CD8-positive, alpha-beta memory T cell (primary cell): Measurements from ENCODE around the gene DENND1A. TPM values are rescaled to one million over a fixed set of nuclear protein-coding genes. Genes with fewer than 3 reads are reported as not detected.

ENCODE experiments used
- CTCF ChIA-PET: fragments of 350-600 bp; sonication (Branson Sonifier 250); formaldehyde crosslinking; loops from one replicate; lab custom pipeline; 2021; ENCODE audit warnings: antibody characterized with exemption; lab: Charles Lee
- POLR2A ChIA-PET: fragments of 350-600 bp; sonication (Branson Sonifier 250); formaldehyde crosslinking; loops from one replicate; lab custom pipeline; 2021; ENCODE audit warnings: antibody characterized with exemption; lab: Charles Lee
- DNase-seq, 5 donors: peaks; one replicate each; pipeline versions ENCODE4 v3.0.0 to v3.0.0-alpha.2; 2020 to 2022; ENCODE audit warnings: mixed read lengths in 1 of 5
- H3K27ac ChIP-seq: one replicate; pipeline ENCODE4 v1.7.0; 2013; ENCODE audit warnings: low read depth, mild to moderate bottlenecking, low read length, moderate library complexity
- H3K27me3 ChIP-seq: 2 replicates; pipeline ENCODE4 v1.7.0; 2013; ENCODE audit warnings: low read length, mild to moderate bottlenecking; ENCODE audit not compliant: insufficient read depth, poor library complexity, severe bottlenecking
- H3K36me3 ChIP-seq: 2 replicates; pipeline ENCODE4 v1.7.0; 2013; ENCODE audit warnings: mild to moderate bottlenecking, low read length, moderate library complexity; ENCODE audit not compliant: insufficient read depth
- H3K4me1 ChIP-seq: 2 replicates; pipeline ENCODE4 v1.7.0; 2013; ENCODE audit warnings: mild to moderate bottlenecking, low read length, moderate library complexity; ENCODE audit not compliant: insufficient read depth
- H3K4me3 ChIP-seq: 2 replicates; pipeline ENCODE4 v1.7.0; 2013; ENCODE audit warnings: mild to moderate bottlenecking, low read length
- H3K9me3 ChIP-seq: 2 replicates; pipeline ENCODE4 v1.7.0; 2013; ENCODE audit warnings: mild to moderate bottlenecking, low read length
- H3K27ac Mint-ChIP-seq, 8 donors: one replicate each; pipeline ENCODE4 v1.8.0; 2020 to 2021; ENCODE audit warnings: mixed read lengths in 8 of 8, mild to moderate bottlenecking in 6 of 8, inconsistent platforms in 3 of 8, moderate library complexity in 3 of 8
- H3K27me3 Mint-ChIP-seq, 2 donors: one replicate each; pipeline ENCODE4 v1.8.0; 2020 to 2021; ENCODE audit warnings: mixed read lengths in 2 of 2, mild to moderate bottlenecking in 1 of 2, moderate library complexity in 1 of 2
- H3K36me3 Mint-ChIP-seq, 3 donors: one replicate each; pipeline ENCODE4 v1.8.0; 2020 to 2021; ENCODE audit warnings: mixed read lengths in 3 of 3, inconsistent platforms in 1 of 3, mild to moderate bottlenecking in 1 of 3
- H3K4me1 Mint-ChIP-seq, 3 donors: one replicate each; pipeline ENCODE4 v1.8.0; 2020 to 2021; ENCODE audit warnings: mixed read lengths in 3 of 3, inconsistent platforms in 1 of 3, mild to moderate bottlenecking in 1 of 3
- H3K4me3 Mint-ChIP-seq, 7 donors: one replicate each; pipeline ENCODE4 v1.8.0; 2020 to 2021; ENCODE audit warnings: mixed read lengths in 7 of 7, mild to moderate bottlenecking in 6 of 7, moderate library complexity in 4 of 7, inconsistent platforms in 2 of 7
- H3K9me3 Mint-ChIP-seq, 5 donors: one replicate each; pipeline ENCODE4 v1.8.0; 2020 to 2022; ENCODE audit warnings: mixed read lengths in 5 of 5, mild to moderate bottlenecking in 3 of 5, moderate library complexity in 2 of 5, inconsistent platforms in 1 of 5
- polyA plus RNA-seq: library from polyadenylated mRNA; unstranded; fragments of 300-500 nt; fragmentation: Illumina TruSeq; gene quantifications from one replicate; pipeline ENCODE4 v1.2.3, GENCODE V29; 2021
- total RNA-seq, 2 experiments: library from RNA; stranded (reverse); gene quantifications; one replicate each; pipeline ENCODE4 v1.2.3, GENCODE V29; 2021

Gene DENND1A
- total and polyA plus RNA-seq, 3 experiments from 2014 or later: 7.2 to 15.1 (median 15.0) TPM

- H3K9me3 ChIP-seq: no peaks in the 10 kb centered on the region
- ChIA-PET POLR2A (no interaction called here), CTCF (no interaction called here)
- Mint-ChIP-seq H3K4me1 (no peaks in the 10 kb centered on the region), H3K9me3 (no peaks in the 10 kb centered on the region), H3K27me3 (no peaks in the 10 kb centered on the region), H3K36me3 (peaks cover 0 to 2% (median 0%) of the 10 kb centered on the region in 3 donors), H3K4me3 (no peak overlapping the region), H3K27ac (no peak overlapping the region)
- no peaks in the 10 kb centered on the region for H3K36me3 ChIP-seq
- H3K4me3 ChIP-seq: no peak overlapping the region
- H3K4me1 ChIP-seq: no peaks in the 10 kb centered on the region
- H3K27me3 ChIP-seq: no peaks in the 10 kb centered on the region
- no peak overlapping the region for H3K27ac ChIP-seq
- DNase-seq: no peak
These were observed 445.8 kb downstream of the DENND1A start for GRCh38 chr9:123484130-123484529.

GRCh38 chr9:123483191-123483803, 446.6 kb downstream of the DENND1A start:
- Mint-ChIP-seq H3K4me1 (no peaks in the 10 kb centered on the region), H3K27ac (no peak overlapping the region), H3K36me3 (peaks cover 0 to 2% (median 0%) of the 10 kb centered on the region in 3 donors), H3K4me3 (no peak overlapping the region), H3K27me3 (no peaks in the 10 kb centered on the region), H3K9me3 (no peaks in the 10 kb centered on the region)
- Histone ChIP-seq H3K27me3 (no peaks in the 10 kb centered on the region), H3K9me3 (no peaks in the 10 kb centered on the region), H3K36me3 (no peaks in the 10 kb centered on the region), H3K4me1 (no peaks in the 10 kb centered on the region), H3K4me3 (no peak overlapping the region), H3K27ac (no peak overlapping the region)
- ChIA-PET CTCF (no interaction called here), POLR2A (no interaction called here)
- no peak for DNase-seq

GRCh38 chr9:123482295-123482968, 447.5 kb downstream of the DENND1A start:
- Histone ChIP-seq H3K27ac (no peak overlapping the region), H3K4me1 (no peaks in the 10 kb centered on the region), H3K4me3 (no peak overlapping the region), H3K27me3 (no peaks in the 10 kb centered on the region), H3K9me3 (no peaks in the 10 kb centered on the region), H3K36me3 (no peaks in the 10 kb centered on the region)
- ChIA-PET CTCF (no interaction called here), POLR2A (no interaction called here)
- H3K36me3 Mint-ChIP-seq: peaks cover 0 to 2% (median 0%) of the 10 kb centered on the region in 3 donors
- DNase-seq: no peak
- H3K9me3 Mint-ChIP-seq: no peaks in the 10 kb centered on the region
- H3K4me3 Mint-ChIP-seq: no peak overlapping the region
- no peak overlapping the region for H3K27ac Mint-ChIP-seq
- H3K4me1 Mint-ChIP-seq: no peaks in the 10 kb centered on the region
- H3K27me3 Mint-ChIP-seq: no peaks in the 10 kb centered on the region

GRCh38 chr9:123481209-123481865, 448.6 kb downstream of the DENND1A start:
- H3K9me3 ChIP-seq: no peaks in the 10 kb centered on the region
- Mint-ChIP-seq H3K4me3 (no peak overlapping the region), H3K9me3 (no peaks in the 10 kb centered on the region), H3K27me3 (no peaks in the 10 kb centered on the region), H3K36me3 (no peaks in the 10 kb centered on the region), H3K4me1 (no peaks in the 10 kb centered on the region), H3K27ac (no peak overlapping the region)
- H3K27ac ChIP-seq: no peak overlapping the region
- ChIA-PET CTCF (no interaction called here), POLR2A (no interaction called here)
- no peak overlapping the region for H3K4me3 ChIP-seq
- H3K36me3 ChIP-seq: no peaks in the 10 kb centered on the region
- H3K4me1 ChIP-seq: no peaks in the 10 kb centered on the region
- DNase-seq: no peak
- H3K27me3 ChIP-seq: no peaks in the 10 kb centered on the region

GRCh38 chr9:123480791-123481190, 449.1 kb downstream of the DENND1A start:
- H3K36me3 Mint-ChIP-seq: no peaks in the 10 kb centered on the region
- no peaks in the 10 kb centered on the region for H3K4me1 Mint-ChIP-seq
- Histone ChIP-seq H3K9me3 (no peaks in the 10 kb centered on the region), H3K27me3 (no peaks in the 10 kb centered on the region), H3K4me1 (no peaks in the 10 kb centered on the region), H3K4me3 (no peak overlapping the region), H3K27ac (no peak overlapping the region), H3K36me3 (no peaks in the 10 kb centered on the region)
- no peak overlapping the region for H3K27ac Mint-ChIP-seq
- DNase-seq: no peak
- ChIA-PET CTCF (no interaction called here), POLR2A (no interaction called here)
- no peak overlapping the region for H3K4me3 Mint-ChIP-seq
- H3K27me3 Mint-ChIP-seq: no peaks in the 10 kb centered on the region
- H3K9me3 Mint-ChIP-seq: no peaks in the 10 kb centered on the region

GRCh38 chr9:123480096-123480495, 449.8 kb downstream of the DENND1A start:
- no peaks in the 10 kb centered on the region for H3K27me3 ChIP-seq
- no peaks in the 10 kb centered on the region for H3K36me3 ChIP-seq
- no peaks in the 10 kb centered on the region for H3K4me1 ChIP-seq
- Mint-ChIP-seq H3K27me3 (no peaks in the 10 kb centered on the region), H3K36me3 (no peaks in the 10 kb centered on the region), H3K27ac (no peak overlapping the region), H3K4me1 (no peaks in the 10 kb centered on the region), H3K4me3 (no peak overlapping the region), H3K9me3 (no peaks in the 10 kb centered on the region)
- H3K27ac ChIP-seq: no peak overlapping the region
- CTCF ChIA-PET: no interaction called here
- POLR2A ChIA-PET: no interaction called here
- H3K9me3 ChIP-seq: no peaks in the 10 kb centered on the region
- H3K4me3 ChIP-seq: no peak overlapping the region
- no peak for DNase-seq

- POLR2A ChIA-PET: no interaction called here
- Mint-ChIP-seq H3K9me3 (no peaks in the 10 kb centered on the region), H3K36me3 (no peaks in the 10 kb centered on the region), H3K4me3 (no peak overlapping the region), H3K27ac (no peak overlapping the region), H3K4me1 (no peaks in the 10 kb centered on the region), H3K27me3 (no peaks in the 10 kb centered on the region)
- DNase-seq: no peak
- H3K4me3 ChIP-seq: no peak overlapping the region
- H3K27ac ChIP-seq: no peak overlapping the region
- no peaks in the 10 kb centered on the region for H3K4me1 ChIP-seq
- H3K9me3 ChIP-seq: no peaks in the 10 kb centered on the region
- no peaks in the 10 kb centered on the region for H3K27me3 ChIP-seq
- CTCF ChIA-PET: no interaction called here
- no peaks in the 10 kb centered on the region for H3K36me3 ChIP-seq
These were observed 450.8 kb downstream of the DENND1A start for GRCh38 chr9:123478967-123479602.

GRCh38 chr9:123478160-123478559, 451.8 kb downstream of the DENND1A start:
- H3K4me3 Mint-ChIP-seq: no peak overlapping the region
- Histone ChIP-seq H3K4me1 (no peaks in the 10 kb centered on the region), H3K9me3 (no peaks in the 10 kb centered on the region), H3K27me3 (no peaks in the 10 kb centered on the region), H3K27ac (no peak overlapping the region), H3K4me3 (no peak overlapping the region), H3K36me3 (no peaks in the 10 kb centered on the region)
- ChIA-PET CTCF (no interaction called here), POLR2A (no interaction called here)
- H3K9me3 Mint-ChIP-seq: no peaks in the 10 kb centered on the region
- no peak for DNase-seq
- no peaks in the 10 kb centered on the region for H3K27me3 Mint-ChIP-seq
- no peak overlapping the region for H3K27ac Mint-ChIP-seq
- H3K4me1 Mint-ChIP-seq: no peaks in the 10 kb centered on the region
- H3K36me3 Mint-ChIP-seq: no peaks in the 10 kb centered on the region
